GM21576 (cell line): ENCODE data around the gene MYO5C.
A peak's percentile ranks its signal among the peaks of the same experiment; 100 is the strongest.

ENCODE experiments used
- ATAC-seq: cut with Tn5 transposase; IDR thresholded peaks from one replicate; pipeline ENCODE4 v1.9.1; 2021; ENCODE audit warnings: mild to moderate bottlenecking, moderate library complexity; ENCODE audit not compliant: unreplicated experiment

The MYO5C gene

DNA sequence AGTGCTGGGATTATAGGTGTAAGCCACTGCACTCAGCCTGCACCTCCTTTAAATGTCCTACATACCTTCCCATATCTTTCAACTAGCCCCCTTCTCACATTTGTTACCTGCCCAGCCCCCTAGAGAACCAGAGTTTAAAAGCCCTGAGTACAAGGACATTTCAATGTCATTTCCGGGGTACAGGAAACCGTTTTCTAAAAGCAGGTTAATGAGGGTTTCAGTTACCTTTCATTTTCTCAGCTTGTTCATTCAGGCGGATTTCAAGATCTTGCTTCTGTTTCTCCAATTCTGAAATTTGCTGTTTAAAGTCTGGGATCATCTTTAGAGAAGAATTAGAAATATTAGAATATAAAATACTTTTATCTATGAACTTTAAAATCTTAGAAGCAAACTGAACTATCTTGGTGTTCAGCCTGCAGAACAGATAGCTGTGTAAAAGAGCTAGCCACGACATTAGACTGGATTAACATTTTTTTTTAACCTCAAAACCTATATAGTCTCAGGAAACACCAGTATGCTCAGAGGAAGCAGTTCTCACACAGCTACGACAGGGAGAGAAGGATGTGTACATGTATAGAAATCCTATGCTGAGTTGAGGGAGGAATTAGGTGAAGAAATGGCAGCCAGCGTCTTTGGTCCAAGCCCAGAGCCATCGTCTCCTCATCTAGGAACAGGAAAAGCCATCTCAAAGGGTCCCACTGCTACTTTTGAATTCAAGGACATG, 74.5 kb downstream of the MYO5C start:
- peak; percentile 51 for ATAC-seq

DNA sequence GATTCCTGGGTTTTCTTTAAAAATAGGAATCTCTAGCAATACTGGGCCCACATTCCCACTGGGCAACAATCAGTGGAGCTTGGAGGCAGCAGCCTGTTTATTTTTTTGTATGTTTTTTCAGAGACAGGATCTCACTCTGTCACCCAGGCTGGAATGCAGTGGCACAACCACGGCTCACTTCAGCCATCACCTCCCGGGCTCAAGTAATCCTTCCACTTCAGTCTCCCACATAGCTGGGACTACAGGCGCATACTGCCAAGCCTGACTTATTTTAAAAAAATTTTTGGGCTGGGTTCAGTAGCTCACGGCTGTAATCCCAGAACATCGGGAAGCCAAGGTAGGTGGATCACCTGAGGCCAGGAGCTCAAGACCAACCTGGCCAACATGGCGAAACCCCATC, 75.4 kb downstream of the MYO5C start:
- no peak for ATAC-seq

DNA sequence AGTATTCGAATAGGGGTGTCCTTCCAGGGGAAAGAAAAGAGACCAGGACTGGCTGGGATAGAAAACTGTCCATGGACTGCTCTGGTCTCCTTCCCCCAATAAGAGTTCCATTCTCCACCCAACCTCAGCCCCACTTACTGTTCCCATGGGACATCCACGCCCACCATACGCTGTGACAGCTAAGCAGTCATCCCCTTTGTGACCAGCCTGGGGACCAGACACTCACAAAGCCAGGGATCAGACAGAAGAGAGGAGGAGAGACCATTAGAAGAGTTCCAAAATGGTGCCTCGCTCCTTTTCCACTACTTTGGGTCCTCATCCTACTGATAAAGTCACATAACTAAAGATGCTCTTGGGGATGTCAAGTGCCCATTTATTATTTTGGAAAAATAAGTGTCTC, 76.8 kb downstream of the MYO5C start:
- no peak for ATAC-seq

DNA sequence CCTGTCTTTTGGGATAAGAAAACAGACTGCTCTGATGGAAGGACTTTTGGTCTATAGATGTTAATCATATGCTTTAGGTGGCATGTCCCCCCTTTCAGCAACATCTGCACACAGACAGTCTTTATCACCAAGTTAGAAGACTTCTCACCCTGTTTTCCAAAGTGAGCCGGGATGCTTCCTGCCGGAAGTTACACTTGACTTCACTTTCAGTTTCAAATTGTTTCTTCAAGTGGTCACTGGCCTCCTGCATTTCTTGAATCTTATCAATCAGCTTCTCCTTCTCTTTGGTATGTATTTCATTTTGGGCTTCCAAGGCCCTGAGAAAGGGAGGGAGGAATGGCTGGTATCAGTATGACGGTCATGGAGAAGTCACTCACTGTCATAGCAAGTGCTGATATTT, 77.2 kb downstream of the MYO5C start:
- no peak for ATAC-seq

DNA sequence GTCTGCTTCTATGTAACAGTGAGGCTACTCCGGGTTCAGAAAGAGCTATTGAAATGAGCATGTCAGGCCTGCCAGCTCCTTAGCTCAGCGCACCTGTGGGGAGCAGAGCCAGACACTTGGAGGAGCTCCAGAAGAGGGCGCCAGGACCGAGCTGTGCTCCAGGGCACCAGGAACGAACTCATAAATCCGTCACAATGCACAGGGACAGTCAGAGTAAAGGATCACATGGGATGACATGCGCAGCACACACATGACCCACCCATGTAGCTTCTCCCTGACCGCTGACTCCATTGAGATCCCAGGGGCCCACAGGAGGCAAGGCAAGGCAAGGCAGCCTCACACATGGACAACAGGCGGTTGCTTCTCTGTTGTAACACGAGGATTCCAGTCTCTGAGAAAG, 78.4 kb downstream of the MYO5C start:
- no peak for ATAC-seq

DNA sequence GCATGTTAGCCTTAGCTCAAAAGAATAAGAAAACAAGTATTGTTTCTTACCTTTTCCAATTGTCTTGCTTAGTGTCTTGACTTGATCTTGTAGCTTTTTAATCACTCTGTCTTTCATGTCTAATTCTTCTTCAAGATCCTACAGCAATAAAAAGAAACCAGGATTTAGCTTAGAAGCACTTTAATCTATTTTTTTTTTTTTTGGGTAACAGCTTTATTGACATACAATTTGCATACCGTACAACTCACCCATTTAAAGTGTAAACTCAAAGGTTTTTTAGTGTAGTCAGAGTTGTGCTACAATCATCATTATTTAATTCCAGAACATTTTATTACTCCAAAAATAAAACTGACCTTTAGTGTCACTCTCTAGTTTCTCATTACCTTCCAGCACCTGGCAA, 81.1 kb downstream of the MYO5C start:
- ATAC-seq, result no peak

DNA sequence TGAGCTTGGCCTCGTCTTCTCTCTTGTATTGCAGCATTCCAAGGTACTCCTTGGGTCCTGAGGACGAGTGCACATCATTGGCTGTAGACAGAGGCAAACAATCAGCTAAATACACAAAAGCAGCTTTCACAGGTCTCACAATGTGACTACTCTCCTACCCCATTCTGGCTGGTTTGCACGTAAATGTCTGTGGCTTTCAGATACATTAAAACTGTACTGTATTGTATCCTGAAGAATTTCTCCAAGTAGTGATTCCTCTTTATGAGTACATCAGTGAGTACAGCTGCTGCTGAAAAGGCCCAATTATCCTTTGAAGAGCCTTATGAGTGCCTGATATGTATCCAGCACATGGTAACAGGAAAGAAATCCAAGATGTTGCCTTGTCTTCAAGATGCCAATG, 82.4 kb downstream of the MYO5C start:
- ATAC-seq, result no peak

DNA sequence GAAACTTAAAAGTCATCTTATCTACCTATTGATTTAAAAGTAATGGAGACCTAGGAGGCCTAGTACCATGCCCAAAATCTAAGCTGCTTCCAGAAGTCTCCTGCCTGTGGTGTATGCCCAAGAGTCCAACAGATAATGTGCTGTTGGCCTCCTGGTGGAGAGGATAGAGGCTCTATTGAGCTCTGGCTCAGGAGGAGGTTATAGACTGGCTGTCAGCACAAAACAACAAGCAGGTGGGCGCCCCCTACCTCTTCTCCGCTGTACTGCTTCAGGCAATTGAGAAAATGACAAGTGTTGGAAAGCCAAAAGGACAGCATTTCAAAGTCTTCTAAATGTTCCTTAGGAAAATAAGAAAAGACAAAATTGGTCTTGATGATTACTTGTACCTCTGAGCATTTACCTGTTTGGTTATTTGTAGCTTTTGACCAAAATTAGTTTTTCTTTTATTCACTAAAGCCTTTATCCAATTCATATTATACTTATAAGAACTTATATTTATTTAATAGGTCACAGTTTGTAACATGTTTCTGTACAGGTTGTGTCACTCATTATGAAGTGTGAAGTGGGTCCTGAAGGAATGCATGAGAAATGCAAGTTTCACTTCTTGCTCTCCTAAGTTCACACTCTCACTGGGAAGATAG, 87.2 kb downstream of the MYO5C start:
- ATAC-seq, result peak; percentile 79

DNA sequence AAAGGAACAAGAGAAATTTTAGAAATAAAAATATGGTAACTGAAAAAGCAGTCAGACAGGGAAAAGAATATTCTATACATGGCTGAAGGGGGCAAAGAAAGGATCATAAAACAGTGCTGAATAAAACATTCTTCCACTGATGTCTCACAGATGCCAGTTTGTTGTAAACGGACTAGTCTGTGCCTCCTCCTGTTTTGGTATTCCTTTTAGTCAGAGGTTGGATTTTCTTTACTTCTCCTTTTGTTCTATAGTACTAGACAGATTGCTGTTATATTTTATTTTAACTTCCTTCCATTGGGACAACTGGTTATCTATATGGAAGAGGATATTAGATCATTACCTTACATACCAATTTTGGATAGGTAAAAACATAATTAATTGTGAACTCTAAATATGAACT, 88.4 kb downstream of the MYO5C start:
- ATAC-seq, result no peak

DNA sequence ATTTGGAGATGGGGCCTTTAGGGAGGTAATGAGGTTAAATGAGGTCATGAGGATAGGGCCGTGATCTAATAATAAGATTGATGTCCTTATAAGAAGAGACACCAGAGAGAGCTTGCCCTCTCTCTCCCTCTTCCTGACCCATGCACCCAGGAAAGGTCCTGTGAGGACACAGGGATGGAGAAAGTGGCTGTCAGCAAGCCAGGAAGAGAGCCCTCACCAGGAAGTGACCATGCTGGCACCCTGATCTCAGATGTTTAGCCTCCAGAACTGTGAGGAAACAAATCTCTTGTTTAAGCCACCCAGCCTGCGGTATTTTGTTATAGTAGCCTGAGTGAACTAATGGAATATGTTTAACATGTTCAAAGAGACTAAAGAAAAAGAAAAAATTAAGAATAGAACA, 89.2 kb downstream of the MYO5C start:
- no peak for ATAC-seq

DNA sequence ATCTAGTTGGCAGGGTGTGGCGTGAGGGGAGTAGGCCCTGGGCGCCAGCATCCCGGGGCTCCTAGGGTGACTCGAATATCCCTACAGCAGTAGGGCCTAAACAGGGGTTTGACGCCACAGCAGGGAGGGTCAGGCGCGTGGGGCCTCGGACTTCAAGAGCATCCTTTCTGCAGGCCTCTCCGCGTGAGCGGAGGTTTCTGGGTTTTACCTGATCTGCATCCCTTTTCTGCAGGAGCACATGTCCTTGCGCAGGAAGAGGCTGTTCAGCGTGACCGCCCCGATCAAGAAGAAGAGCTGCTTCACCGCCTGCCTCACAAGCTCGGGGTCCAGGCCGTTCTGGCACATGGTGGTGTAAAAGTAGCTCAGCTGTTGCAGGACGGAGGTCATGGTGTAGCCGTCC, 90.9 kb downstream of the MYO5C start:
- ATAC-seq, result no peak

DNA sequence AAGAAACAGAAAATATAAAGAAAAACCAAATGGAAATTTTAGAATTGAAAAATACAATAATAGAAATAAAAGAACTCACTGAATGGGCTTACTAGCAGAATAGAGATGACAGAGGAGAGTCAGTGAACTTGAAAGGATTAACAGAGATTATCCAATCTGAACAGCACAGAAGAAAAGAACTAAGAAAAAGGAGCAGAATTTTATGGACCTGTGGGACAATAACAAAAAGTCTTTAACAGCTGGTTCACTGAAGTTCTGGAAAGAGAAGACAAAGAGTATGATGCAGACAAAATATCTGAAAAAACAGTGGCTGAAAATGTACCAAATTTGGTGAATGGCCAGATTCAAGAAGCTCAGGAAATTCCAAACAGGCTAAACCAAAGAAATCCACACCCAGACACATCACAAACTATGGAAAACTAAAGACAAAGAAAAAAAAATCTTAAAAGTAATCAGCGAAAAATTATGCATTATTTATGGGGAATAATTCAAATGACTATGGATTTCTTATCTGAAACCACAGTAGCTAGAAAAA, 94.7 kb downstream of the MYO5C start:
- no peak for ATAC-seq

DNA sequence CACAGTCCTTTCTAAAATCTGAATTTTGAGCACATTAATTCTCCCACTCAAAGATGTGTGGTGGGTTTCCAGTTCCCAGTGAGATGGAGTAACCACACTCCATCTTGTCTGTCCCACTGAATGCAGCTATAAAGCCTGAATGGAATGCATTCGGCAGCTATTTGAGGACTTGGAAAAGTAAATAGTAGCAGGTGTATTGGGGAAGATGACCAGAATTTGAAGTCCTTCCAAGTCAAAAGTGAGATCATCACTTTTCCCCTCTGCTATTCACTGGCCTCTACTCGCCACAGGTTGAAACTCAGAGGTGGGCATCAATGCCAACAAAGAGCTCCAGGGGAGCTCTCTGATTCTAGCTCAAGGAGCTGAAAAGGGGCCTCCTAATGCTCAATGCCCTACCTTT, 96.3 kb downstream of the MYO5C start:
- no peak for ATAC-seq

DNA sequence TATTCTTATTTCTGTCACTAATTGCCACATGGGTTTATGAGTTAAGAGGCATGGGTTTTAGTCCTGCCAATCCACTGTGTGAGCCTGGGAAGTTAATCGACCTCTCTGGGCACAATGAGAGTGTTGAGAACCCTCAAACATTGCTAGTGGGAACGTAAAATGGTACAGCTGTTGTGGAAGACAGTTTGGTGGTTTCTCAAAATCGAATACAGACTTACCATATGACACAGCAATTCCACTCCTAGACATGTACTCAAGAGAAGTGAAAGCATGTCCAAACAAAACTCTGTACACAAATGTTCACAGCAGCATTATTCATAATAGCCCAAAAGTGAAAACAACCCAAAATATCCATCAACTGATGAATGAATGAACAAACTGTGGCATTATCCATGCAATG, 98.7 kb downstream of the MYO5C start:
- no peak for ATAC-seq

DNA sequence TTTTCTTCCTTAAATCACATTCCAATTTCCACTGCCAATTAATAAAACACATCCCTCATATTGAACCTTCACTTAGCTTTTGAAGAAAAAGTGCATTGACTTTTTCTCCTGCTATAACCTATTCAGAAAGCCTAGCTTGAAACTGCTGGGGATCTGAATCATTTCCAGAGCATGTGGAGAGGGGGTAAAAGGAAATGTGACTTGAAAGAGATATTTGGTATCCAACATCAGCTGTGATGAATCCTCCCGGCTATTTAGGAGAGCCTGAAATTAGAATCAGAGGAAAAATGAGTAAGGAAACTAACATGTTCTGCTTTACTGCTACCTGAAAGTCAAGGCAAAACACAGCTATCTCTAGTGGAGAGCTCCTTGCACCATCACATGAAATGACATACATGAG, 101.8 kb downstream of the MYO5C start:
- no peak for ATAC-seq

DNA sequence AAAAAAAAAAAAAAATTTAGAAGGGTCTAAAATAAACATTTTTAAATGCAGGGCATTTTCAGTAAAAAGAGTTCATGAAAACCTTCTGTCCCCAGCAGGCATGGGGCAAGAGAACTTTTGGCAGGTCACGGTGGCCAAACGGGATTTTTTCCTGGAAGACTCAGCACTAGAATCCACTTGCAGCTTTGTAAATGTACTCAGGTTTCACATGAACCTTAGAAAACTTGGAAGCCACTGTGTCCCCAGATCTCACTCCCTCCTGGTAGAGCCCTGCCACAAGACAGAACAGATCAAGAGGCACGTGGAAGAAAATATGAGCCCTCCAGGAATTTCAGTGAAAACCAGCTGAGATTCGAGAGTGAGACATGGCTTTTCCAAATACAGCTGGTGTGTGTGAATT, 102.3 kb downstream of the MYO5C start:
- ATAC-seq, result no peak

DNA sequence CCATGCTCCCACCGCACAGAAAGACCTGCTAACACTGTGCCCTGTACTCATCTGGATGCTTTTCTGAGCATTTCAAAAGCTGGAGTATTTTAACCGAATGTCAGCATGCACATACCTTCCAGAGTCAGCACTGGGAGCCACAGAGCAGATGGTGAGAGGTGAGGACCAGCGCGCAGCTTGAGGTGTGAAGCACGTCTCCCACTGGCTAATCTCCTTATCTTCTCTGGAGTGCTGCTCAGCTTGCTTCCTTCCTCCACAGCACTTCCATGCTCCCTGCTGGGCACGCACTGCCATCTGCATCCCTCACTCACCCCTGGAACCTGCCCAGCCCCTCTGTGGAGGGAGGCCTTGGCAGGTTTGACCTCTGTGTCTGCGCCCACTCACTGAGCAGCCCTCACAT, 104.4 kb downstream of the MYO5C start, which contains the start of gene GNB5:
Gene GNB5 (minus strand): TSS at position 186 of the 400 bp plus-strand sequence. CDS start 6,716 bp downstream, outside the sequence.
- ATAC-seq, result no peak

DNA sequence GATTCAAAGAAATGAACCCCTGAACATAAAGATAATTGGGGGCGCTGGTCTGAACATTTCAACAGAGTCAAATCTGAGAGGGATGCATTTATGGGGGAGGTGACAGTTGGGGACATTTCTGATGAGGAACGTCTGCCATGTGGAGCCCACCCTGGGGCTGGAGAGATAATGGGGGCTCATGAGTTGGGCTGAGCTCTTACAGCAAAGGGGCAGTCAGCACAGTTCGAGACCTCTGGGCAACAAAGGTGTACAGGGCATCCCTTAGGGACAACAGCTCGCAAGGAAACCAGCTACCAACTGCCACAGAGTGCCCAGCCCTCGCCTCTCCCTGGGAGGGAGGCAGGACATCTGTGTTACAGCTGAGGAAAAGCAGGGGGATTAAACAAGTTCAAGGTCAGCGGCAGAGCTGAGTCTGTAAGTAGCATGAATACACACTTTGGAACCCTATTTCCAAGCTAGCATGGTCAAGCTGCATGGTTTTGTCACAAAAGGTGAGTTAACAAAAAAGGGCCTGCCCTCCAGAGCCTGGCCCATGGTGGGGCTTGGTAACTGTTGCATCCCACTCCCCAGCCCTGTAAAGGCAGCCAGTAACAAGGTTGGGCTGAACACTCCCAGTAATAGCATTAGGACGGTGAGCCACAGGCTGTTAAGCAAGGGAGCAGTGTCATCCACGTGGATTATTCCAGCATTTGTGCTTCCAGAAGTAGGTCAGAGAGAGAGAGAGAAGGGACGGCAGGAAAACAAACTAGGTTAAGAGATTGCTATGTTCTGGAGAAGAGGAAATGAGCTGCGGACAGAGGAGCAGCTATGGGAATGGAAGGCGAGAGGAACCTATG, 108.7 kb downstream of the MYO5C start:
- no peak for ATAC-seq

DNA sequence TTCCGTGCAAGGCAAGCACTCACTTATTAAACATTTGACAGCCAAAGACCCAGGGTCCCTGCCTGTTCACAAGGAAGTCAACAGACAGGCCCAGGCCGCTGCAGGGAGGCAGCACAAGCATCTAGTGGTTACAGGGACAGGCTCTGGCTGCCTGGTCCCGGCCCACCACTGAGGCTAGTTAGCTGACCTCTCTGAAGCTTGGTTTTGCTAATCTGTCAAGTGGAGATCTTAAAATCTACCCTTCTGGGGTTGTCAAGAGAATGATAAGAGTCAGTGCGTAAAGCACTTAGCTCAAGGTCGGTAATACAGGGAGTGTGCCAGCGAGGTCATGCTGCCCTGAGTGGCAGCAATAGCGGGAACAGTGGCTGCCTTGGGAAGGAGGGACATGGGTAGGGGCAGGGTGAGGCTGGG, 110.4 kb downstream of the MYO5C start:
- no peak for ATAC-seq

DNA sequence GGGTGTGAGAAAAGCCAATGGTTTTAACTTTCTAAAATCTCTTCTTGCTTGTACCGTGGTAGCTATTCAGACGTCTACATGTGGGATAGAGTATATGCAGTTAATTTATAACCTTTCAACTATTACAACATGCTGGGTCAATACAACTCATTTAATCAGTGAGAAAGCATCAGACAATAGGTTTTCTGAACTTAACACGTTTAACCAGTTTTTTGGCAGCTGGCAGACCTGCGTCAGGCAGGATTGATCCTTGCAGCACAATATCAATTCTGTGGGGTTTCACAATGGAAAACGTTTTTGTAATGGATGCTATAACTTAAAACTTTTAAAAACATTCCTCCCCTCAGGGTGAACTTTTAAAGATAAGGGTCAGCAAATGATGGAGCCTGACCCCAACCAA, 110.9 kb downstream of the MYO5C start:
- ATAC-seq, result no peak

DNA sequence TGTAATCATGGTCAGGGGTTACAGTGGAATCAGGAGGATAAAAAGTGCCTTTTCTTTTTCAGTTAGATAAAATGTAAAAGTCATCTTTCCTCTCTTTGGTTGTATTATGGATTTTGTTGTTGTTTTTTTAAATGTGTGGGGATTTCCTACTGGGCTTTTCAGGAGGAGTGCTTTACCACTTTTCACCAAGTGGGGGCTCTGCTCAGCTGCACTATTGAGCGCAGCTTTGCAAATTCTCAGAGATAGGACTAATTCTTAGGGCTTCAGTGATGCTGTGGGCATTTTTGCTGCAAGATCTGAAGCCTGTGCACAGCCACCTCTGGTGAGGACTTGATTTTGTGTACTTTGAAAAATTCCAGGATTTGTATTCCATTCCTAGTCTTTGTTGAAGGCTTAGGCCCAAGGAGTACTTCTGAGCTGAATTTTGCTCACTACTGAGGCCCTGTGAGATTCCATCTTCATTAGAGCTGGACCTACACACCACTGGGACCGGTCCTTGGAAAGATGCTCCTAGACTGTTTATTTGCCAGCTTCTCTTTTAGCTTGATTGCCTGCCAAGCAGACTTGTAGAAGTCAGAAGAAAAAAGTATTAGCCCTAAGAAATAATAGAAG, 111.9 kb downstream of the MYO5C start:
- ATAC-seq, result no peak
